Epithelial cell of proximal tubule (primary cell): ENCODE results near the gene IMMP2L. TPM values are rescaled to one million over a fixed set of nuclear protein-coding genes. Genes with fewer than 3 reads are reported as not detected.
"Not testable (repeated sequence)": the region's sequence is repeated elsewhere in the genome, so short reads cannot be mapped to it uniquely, and the experiment has no call there.

Experiments
- DNase-seq: peaks from one replicate; pipeline ENCODE4 v3.0.0-alpha.2; 2011; ENCODE audit warnings: low read depth
- H3K4me3 ChIP-seq: 2 replicates; pipeline ENCODE4 v1.5.1; 2011; ENCODE audit warnings: low read depth, mild to moderate bottlenecking, low read length
- CTCF ChIP-seq: conservative IDR thresholded peaks from 2 replicates; pipeline ENCODE4 v1.5.1; 2012; ENCODE audit warnings: low read depth, mild to moderate bottlenecking, low read length
- total RNA-seq: library from RNA; depleted of rRNA; stranded (reverse); fragments of >200 nt; gene quantifications from 2 replicates; pipeline ENCODE4 v1.2.3, GENCODE V29; 2015

IMMP2L gene
- total RNA-seq, 1 donor from 2014 or later, result 8.4 TPM

- H3K4me3 ChIP-seq, result no peak overlapping the region
- TF ChIP-seq CTCF, result no peak
- DNase-seq, result no peak
Measured at GRCh38 chr7:111593343-111593742, 31.1 kb upstream of the IMMP2L start.

GRCh38 chr7:111588065-111588433, 25.8 kb upstream of the IMMP2L start:
- no peak overlapping the region for H3K4me3 ChIP-seq
- TF ChIP-seq CTCF, result no peak
- peak; percentile 23 for DNase-seq

GRCh38 chr7:111587410-111588064, 25.2 kb upstream of the IMMP2L start:
- TF ChIP-seq CTCF, result no peak
- no peak for DNase-seq
- no peak overlapping the region for H3K4me3 ChIP-seq

GRCh38 chr7:111586711-111587409, 24.6 kb upstream of the IMMP2L start:
- H3K4me3 ChIP-seq, result no peak overlapping the region
- no peak for DNase-seq
- no peak for TF ChIP-seq CTCF

- H3K4me3 ChIP-seq, DNase-seq: not testable (repeated sequence)
Measured at GRCh38 chr7:111581784-111582488, 19.6 kb upstream of the IMMP2L start.

GRCh38 chr7:111581207-111581606, 18.9 kb upstream of the IMMP2L start:
- DNase-seq, H3K4me3 ChIP-seq: not testable (repeated sequence)

GRCh38 chr7:111578754-111579153, 16.5 kb upstream of the IMMP2L start:
- no peak overlapping the region for H3K4me3 ChIP-seq
- DNase-seq, result no peak
- no peak for TF ChIP-seq CTCF

GRCh38 chr7:111571720-111572119, 9.4 kb upstream of the IMMP2L start:
- DNase-seq, result no peak

More at GRCh38 chr7:111571720-111572119, 9.4 kb upstream of the IMMP2L start:
- H3K4me3 ChIP-seq, result no peak overlapping the region
- TF ChIP-seq CTCF, result no peak
